Measurements from ENCODE around the gene FHL5.

DNA sequence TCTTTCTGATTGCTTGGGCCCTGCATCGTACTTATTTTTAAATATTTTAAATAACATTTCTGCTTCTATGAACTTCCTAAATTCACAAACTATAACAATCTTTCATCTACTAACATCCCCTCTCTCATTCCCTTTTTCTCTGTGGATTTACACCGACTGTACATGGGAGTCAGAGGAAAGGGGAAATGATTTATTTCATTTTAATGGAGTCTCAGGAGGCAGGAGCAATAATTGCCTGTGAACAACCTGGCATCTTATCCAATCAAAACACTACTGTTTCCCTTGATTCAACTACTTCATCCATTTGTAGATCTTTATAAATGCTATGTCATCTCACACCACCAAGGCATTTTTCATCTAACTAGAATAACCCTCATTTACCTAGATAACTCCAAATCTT is 89.6 kb downstream of the FHL5 start:
- TF ChIP-seq, protein P1, sequence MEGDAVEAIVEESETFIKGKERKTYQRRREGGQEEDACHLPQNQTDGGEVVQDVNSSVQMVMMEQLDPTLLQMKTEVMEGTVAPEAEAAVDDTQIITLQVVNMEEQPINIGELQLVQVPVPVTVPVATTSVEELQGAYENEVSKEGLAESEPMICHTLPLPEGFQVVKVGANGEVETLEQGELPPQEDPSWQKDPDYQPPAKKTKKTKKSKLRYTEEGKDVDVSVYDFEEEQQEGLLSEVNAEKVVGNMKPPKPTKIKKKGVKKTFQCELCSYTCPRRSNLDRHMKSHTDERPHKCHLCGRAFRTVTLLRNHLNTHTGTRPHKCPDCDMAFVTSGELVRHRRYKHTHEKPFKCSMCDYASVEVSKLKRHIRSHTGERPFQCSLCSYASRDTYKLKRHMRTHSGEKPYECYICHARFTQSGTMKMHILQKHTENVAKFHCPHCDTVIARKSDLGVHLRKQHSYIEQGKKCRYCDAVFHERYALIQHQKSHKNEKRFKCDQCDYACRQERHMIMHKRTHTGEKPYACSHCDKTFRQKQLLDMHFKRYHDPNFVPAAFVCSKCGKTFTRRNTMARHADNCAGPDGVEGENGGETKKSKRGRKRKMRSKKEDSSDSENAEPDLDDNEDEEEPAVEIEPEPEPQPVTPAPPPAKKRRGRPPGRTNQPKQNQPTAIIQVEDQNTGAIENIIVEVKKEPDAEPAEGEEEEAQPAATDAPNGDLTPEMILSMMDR (conservative IDR thresholded peaks at IDR 0.05; ENCODE audit: low read length), result no peak
- no peak for TF ChIP-seq EZH2phosphoT487 (IDR thresholded peaks at IDR 0.05; ENCODE audit: borderline replicate concordance)
